Chondrocyte (in vitro differentiated cells): ENCODE results near the gene TECTB. TPM values are rescaled to one million over a fixed set of nuclear protein-coding genes. Genes with fewer than 3 reads are reported as not detected.

Source experiments
- DNase-seq: peaks from one replicate; pipeline ENCODE4 v3.0.0; 2021; ENCODE audit warnings: mixed read lengths, low spot score
- H3K27ac Mint-ChIP-seq: one replicate; pipeline ENCODE4 v1.8.0; 2021; ENCODE audit warnings: mild to moderate bottlenecking, moderate library complexity, mixed read lengths; ENCODE audit not compliant: unreplicated experiment
- H3K27me3 Mint-ChIP-seq: 2 replicates; pipeline ENCODE4 v1.8.0; 2021; ENCODE audit warnings: low read depth, mixed read lengths
- H3K36me3 Mint-ChIP-seq: 2 replicates; pipeline ENCODE4 v1.8.0; 2021; ENCODE audit warnings: low read depth, mixed read lengths
- H3K4me1 Mint-ChIP-seq: 2 replicates; pipeline ENCODE4 v1.8.0; 2021; ENCODE audit warnings: low read depth, mild to moderate bottlenecking, mixed read lengths
- H3K4me3 Mint-ChIP-seq: one replicate; pipeline ENCODE4 v1.8.0; 2021; ENCODE audit warnings: mild to moderate bottlenecking, moderate library complexity, mixed read lengths; ENCODE audit not compliant: unreplicated experiment
- H3K9me3 Mint-ChIP-seq: 2 replicates; pipeline ENCODE4 v1.8.0; 2021; ENCODE audit warnings: low read depth, mixed read lengths
- CTCF ChIP-seq: fragments of 200-600 bp; sonication (generic); IDR thresholded peaks from 2 replicates; pipeline ENCODE4 v1.5.0; 2021; ENCODE audit warnings: antibody characterized with exemption, mild to moderate bottlenecking, moderate library complexity
- total RNA-seq: library from RNA; stranded (reverse); gene quantifications from 3 replicates; pipeline ENCODE4 v1.2.1, GENCODE V29; 2021

Gene TECTB
- total RNA-seq, 1 donor from 2014 or later = not detected

GRCh38 chr10:112345202-112345601 is 62.0 kb downstream of the TECTB start:
- no peak for DNase-seq
- no peak overlapping the region for H3K4me3 Mint-ChIP-seq
- no peak overlapping the region for H3K27ac Mint-ChIP-seq
- H3K4me1 Mint-ChIP-seq = peaks cover 2% of the 10 kb centered on the region
- TF ChIP-seq CTCF = no peak
- no peaks in the 10 kb centered on the region for H3K36me3 Mint-ChIP-seq
- H3K27me3 Mint-ChIP-seq = peaks cover 2% of the 10 kb centered on the region
- no peaks in the 10 kb centered on the region for H3K9me3 Mint-ChIP-seq

GRCh38 chr10:112345743-112346142 is 62.5 kb downstream of the TECTB start:
- no peak overlapping the region for H3K4me3 Mint-ChIP-seq
- no peak for TF ChIP-seq CTCF

DNA sequence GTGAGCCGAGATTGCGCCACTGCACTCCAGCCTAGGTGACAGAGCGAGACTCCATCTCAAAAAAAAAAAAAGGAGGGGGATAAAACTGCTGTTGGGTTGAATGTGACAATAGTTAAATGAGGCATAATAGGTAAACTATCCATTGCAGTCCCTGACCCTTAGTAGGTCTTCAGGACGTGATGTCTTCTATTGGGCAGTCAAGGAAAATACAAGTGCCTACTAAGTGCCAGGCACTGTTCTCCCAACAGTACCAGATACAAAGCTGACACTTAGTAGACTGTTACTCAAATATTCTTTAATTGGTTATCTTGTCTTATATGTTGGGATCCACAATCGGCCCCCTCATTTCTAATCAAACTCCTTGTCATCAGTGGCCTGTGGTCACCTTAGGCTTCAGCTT is 63.6 kb downstream of the TECTB start:
- no peaks in the 10 kb centered on the region for H3K36me3 Mint-ChIP-seq
- H3K4me1 Mint-ChIP-seq = peaks cover 2% of the 10 kb centered on the region
- H3K27ac Mint-ChIP-seq = no peak overlapping the region
- TF ChIP-seq CTCF = no peak
- H3K9me3 Mint-ChIP-seq = no peaks in the 10 kb centered on the region
- H3K4me3 Mint-ChIP-seq = no peak overlapping the region
- DNase-seq = no peak
- H3K27me3 Mint-ChIP-seq = peaks cover 2% of the 10 kb centered on the region

More at GRCh38 chr10:112345743-112346142, 62.5 kb downstream of the TECTB start:
- Mint-ChIP-seq H3K9me3 (no peaks in the 10 kb centered on the region), H3K27ac (no peak overlapping the region), H3K27me3 (peaks cover 2% of the 10 kb centered on the region), H3K36me3 (no peaks in the 10 kb centered on the region), H3K4me1 (peaks cover 2% of the 10 kb centered on the region)
- DNase-seq = no peak

DNA sequence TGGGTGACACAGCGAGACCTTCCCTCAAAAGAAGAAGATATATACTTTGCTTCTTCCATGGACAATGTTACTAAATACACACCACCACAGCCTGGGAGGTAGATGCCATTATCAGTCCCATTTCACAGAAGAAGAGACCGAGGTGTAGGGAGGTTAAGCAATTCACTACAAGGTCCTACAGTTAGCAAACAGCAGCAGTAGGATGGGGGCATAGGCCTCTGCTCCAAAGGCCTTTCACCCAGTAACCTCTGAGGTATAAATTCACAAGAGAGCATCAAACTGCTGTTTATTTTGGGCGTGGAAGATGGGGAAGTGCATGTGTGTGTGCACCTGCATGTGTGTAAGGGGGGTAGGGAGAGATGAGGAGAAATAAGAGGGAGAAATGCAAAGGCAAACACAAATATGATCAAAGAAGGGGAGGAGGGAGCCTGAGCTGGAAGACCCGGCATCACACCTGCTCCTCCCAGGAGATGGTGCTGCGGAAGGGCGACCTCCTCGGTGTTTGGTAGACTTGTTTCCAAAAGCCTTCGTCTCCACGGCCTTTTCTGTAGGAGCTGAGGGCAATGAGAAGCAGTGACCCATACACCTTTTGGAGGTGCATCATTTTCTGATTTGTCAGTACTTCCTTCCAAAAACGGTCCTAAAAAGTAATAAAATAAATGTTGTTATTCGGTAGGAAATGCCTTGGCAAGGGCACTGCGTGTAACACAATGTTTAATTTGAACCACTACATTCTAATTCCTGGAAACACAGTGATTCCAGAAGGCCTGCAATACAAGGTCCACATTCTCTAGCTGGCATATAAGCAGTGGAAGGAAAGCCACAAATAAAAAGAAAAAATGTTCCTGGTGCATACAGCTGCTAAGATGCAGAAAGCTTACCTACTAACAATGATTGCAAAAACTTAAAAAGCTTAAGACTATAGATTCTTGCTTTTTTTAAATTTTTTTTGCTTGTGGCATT is 64.8 kb downstream of the TECTB start:
- Mint-ChIP-seq H3K36me3 (no peaks in the 10 kb centered on the region), H3K4me1 (peaks cover 2% of the 10 kb centered on the region), H3K4me3 (no peak overlapping the region), H3K27ac (no peak overlapping the region), H3K9me3 (no peaks in the 10 kb centered on the region), H3K27me3 (peaks cover 2% of the 10 kb centered on the region)
- TF ChIP-seq CTCF = no peak
- DNase-seq = no peak

- Mint-ChIP-seq H3K27me3 (peaks cover 2% of the 10 kb centered on the region), H3K4me1 (peaks cover 2% of the 10 kb centered on the region), H3K9me3 (no peaks in the 10 kb centered on the region), H3K27ac (no peak overlapping the region), H3K36me3 (no peaks in the 10 kb centered on the region), H3K4me3 (no peak overlapping the region)
- no peak for TF ChIP-seq CTCF
- no peak for DNase-seq
These were observed 65.6 kb downstream of the TECTB start for GRCh38 chr10:112348759-112349158.
